Measurements from ENCODE around the gene NTMT1. TPM values are rescaled to one million over a fixed set of nuclear protein-coding genes. Genes with fewer than 3 reads are reported as not detected.

Gene NTMT1
- 10 to 100 TPM; 19.6 to 28.4 (median 22.6) TPM for total RNA-seq

DNA sequence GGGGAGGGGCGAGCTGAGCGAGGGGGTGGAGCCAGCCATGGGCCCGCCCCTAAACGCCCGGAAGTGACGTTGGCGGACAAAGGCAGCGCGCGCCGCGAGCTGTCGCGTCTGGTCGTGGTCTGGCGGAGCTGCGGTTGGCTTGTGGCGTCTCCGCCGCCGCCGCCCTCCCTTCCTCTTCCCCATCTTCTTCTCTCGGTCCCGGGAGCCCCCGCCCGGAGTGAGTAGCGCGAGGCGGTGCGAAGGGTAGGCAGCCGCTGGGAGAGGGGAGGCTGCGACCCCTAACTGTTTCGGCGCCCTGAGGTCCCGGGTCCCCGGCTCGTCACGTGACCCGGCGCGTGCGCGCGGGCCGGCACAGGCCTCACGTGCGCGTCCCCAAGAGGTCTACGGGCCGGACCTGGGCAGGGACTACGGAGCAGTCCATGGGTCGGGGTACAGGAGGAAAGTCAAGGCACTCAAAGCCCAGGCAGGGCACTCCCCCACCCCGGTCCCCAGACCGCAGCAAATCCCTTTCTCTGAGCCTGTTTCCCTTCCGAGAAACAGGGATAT, at the start of gene NTMT1:
Gene NTMT1, plus strand, starts transcription at position 85 of the 546 bp plus-strand sequence. CDS start 6,541 bp downstream, outside the sequence.
- DNase-seq: peak; percentile 82
- no peaks in the 10 kb centered on the region for H3K9me3 ChIP-seq
- no peaks in the 10 kb centered on the region for H3K27me3 ChIP-seq
- TF ChIP-seq POLR2A (IDR thresholded peaks at IDR 0.05): peak; percentile 59 to 95
- TF ChIP-seq, protein P1, sequence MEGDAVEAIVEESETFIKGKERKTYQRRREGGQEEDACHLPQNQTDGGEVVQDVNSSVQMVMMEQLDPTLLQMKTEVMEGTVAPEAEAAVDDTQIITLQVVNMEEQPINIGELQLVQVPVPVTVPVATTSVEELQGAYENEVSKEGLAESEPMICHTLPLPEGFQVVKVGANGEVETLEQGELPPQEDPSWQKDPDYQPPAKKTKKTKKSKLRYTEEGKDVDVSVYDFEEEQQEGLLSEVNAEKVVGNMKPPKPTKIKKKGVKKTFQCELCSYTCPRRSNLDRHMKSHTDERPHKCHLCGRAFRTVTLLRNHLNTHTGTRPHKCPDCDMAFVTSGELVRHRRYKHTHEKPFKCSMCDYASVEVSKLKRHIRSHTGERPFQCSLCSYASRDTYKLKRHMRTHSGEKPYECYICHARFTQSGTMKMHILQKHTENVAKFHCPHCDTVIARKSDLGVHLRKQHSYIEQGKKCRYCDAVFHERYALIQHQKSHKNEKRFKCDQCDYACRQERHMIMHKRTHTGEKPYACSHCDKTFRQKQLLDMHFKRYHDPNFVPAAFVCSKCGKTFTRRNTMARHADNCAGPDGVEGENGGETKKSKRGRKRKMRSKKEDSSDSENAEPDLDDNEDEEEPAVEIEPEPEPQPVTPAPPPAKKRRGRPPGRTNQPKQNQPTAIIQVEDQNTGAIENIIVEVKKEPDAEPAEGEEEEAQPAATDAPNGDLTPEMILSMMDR (IDR thresholded peaks at IDR 0.05): peak in 1 of 6 experiments; percentile 23
- 0 to 1% methylated on average over 30 to 42 of the region's 55 CpGs for WGBS, 2 donors
- peak within 1 kb of the TSS; percentile 48 to 90 (median 70) for H3K27ac ChIP-seq
- no peaks in the 10 kb centered on the region for H3K36me3 ChIP-seq
- peaks cover 18 to 38% of the 10 kb centered on the region in 2 donors for H3K4me1 ChIP-seq
- intact Hi-C loops (cut with DNase I): no loop called here
- peak within 1 kb of the TSS; percentile 28 to 72 (median 51) for H3K4me3 ChIP-seq (replicated peaks in 1 of 3)

DNA sequence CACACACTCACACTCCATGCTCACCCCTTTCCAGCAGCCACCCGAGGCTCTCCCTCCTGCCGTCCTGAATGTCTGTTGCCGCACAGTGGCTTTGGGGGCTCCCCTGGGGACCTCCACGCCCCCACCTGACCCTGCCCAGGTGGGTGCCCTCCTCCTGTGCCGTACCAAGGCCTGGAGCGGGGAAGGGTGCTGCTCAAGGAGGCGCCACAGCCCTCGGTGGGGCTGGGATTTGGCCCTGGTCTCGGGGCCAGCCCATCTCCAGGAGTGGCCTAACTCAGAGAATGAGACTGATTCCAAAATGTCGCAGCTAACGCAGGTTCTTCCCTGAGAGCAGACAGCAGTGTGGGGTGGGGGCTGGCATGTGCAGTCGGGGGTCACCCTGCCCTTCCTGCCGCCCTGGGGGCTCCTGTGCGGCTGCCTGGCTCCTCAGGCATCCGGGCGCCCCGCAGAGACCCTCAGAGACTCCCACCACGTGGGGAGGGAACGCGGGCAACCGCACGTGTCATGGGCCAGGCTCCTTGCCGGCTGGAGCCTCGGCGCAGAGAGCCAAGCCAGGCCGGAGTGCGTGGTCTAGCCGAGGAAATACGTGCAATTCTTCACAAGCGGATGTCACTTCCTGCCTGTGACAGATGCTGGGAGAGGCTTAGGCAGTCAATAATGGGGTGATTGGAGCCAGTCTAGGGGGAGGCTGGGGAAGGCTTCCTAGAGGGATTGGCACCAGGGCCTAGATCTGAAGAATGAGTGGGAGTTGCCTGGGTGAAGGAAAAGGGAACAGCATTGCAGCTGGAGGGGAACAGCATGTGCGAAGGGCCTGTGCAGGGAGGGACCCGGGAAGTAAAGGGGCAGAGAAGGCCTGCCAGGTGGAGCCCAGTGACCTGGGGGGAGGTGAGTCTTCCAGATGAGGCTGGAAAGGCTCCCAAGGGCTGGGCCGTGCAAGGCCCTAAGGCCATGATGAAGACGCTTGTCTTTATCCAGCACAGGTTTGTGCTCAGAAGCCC, 49.1 kb upstream of the NTMT1 start:
- no peak overlapping the region for H3K4me3 ChIP-seq (replicated peaks in 1 of 3)
- no peak for DNase-seq
- no peaks in the 10 kb centered on the region for H3K9me3 ChIP-seq
- intact Hi-C loops (cut with DNase I): no loop called here
- H3K27ac ChIP-seq: no peak overlapping the region
- 71 to 84% methylated on average over 23 to 32 of the region's 34 CpGs for WGBS, 2 donors
- peak in 1 of 2 donors; percentile 16 for TF ChIP-seq POLR2A (IDR thresholded peaks at IDR 0.05)
- TF ChIP-seq, protein P1 (IDR thresholded peaks at IDR 0.05): no peak
- H3K36me3 ChIP-seq: no peaks in the 10 kb centered on the region
- H3K27me3 ChIP-seq: no peaks in the 10 kb centered on the region
- H3K4me1 ChIP-seq: no peaks in the 10 kb centered on the region

DNA sequence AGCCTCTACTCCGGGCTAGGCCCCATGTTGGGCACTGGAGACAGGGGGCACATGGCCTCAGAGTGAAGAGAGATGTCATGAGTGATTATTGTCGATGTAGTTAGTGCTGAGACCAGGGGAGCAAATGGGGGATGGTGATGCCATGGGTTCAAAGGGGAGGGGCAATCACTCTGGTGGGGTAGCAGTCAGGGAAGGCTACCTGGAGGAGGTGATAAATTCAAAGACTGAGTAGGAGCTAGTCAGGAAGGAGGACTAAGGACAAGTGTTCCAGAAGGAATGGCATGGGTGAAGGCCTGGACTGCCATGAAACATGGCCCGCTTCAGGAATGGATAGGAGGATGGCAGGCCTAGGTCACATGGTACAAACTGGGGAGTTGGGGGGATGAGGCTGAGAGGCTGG, 46.7 kb upstream of the NTMT1 start:
- no peaks in the 10 kb centered on the region for H3K36me3 ChIP-seq
- no peak overlapping the region for H3K27ac ChIP-seq
- no peak overlapping the region for H3K4me3 ChIP-seq (replicated peaks in 1 of 3)
- intact Hi-C loops (cut with DNase I): no loop called here
- TF ChIP-seq, protein P1 (IDR thresholded peaks at IDR 0.05): no peak
- TF ChIP-seq POLR2A (IDR thresholded peaks at IDR 0.05): no peak
- DNase-seq: no peak
- no peaks in the 10 kb centered on the region for H3K4me1 ChIP-seq
- 89 to 94% methylated on average over 3 of the region's 3 CpGs for WGBS, 2 donors
- no peaks in the 10 kb centered on the region for H3K27me3 ChIP-seq
- no peaks in the 10 kb centered on the region for H3K9me3 ChIP-seq

- Histone ChIP-seq H3K27me3 (no peaks in the 10 kb centered on the region), H3K9me3 (no peaks in the 10 kb centered on the region), H3K4me3 (replicated peaks in 1 of 3) (no peak overlapping the region), H3K27ac (no peak overlapping the region), H3K4me1 (no peaks in the 10 kb centered on the region), H3K36me3 (no peaks in the 10 kb centered on the region)
- TF ChIP-seq POLR2A (IDR thresholded peaks at IDR 0.05): no peak
- TF ChIP-seq, protein P1 (IDR thresholded peaks at IDR 0.05): no peak
- intact Hi-C loops (cut with DNase I): no loop called here
- WGBS, 2 donors: 82 to 94% methylated on average over 11 of the region's 11 CpGs
- no peak for DNase-seq
These were observed 45.6 kb upstream of the NTMT1 start for GRCh38 chr9:129580211-129580915.

Data from thyroid gland (tissue), 4 donors.